Liver (tissue), 9 donors: ENCODE data around the gene FRMD6. TPM values are rescaled to one million over a fixed set of nuclear protein-coding genes. Genes with fewer than 3 reads are reported as not detected.

Experiments
- DNase-seq: peaks from one replicate; pipeline ENCODE4 v3.0.0-alpha.2; 2017; ENCODE audit warnings: low spot score
- H3K27ac ChIP-seq, 2 donors: one replicate each; pipeline ENCODE4 v1.7.0; 2013; ENCODE audit warnings: inconsistent platforms in 2 of 2, low read length in 2 of 2, control low read depth in 1 of 2, low read depth in 1 of 2, mild to moderate bottlenecking in 1 of 2
- H3K27me3 ChIP-seq, 4 donors: one replicate each; pipeline versions ENCODE4 v1.6.1 to v1.7.0; 2013; ENCODE audit warnings: low read length in 3 of 4, inconsistent platforms in 1 of 4, mild to moderate bottlenecking in 1 of 4, moderate library complexity in 1 of 4; ENCODE audit not compliant: control insufficient read depth in 4 of 4, insufficient read depth in 4 of 4
- H3K36me3 ChIP-seq, 4 donors: one replicate each; pipeline versions ENCODE4 v1.6.1 to v1.7.0; 2013; ENCODE audit warnings: low read length in 3 of 4, mild to moderate bottlenecking in 3 of 4, low read depth in 1 of 4, moderate library complexity in 1 of 4; ENCODE audit not compliant: control insufficient read depth in 4 of 4, insufficient read depth in 3 of 4
- H3K4me1 ChIP-seq, 4 donors: one replicate each; pipeline versions ENCODE4 v1.6.1 to v1.7.0; 2013; ENCODE audit warnings: low read length in 3 of 4, mild to moderate bottlenecking in 3 of 4, moderate library complexity in 1 of 4; ENCODE audit not compliant: control insufficient read depth in 4 of 4, insufficient read depth in 4 of 4
- H3K4me3 ChIP-seq, 3 donors: one replicate each; pipeline versions ENCODE4 v1.6.1 to v1.7.0; 2013; ENCODE audit warnings: low read length in 3 of 3, control low read depth in 1 of 3, low read depth in 1 of 3, mild to moderate bottlenecking in 1 of 3
- H3K9ac ChIP-seq, 2 donors: one replicate each; pipeline ENCODE4 v1.7.0; 2013; ENCODE audit warnings: low read length in 2 of 2, mild to moderate bottlenecking in 2 of 2, moderate library complexity in 2 of 2, control low read depth in 1 of 2, low read depth in 1 of 2
- H3K9me3 ChIP-seq, 4 donors: one replicate each; pipeline versions ENCODE4 v1.6.1 to v1.7.0; 2013; ENCODE audit warnings: low read length in 3 of 4; ENCODE audit not compliant: control insufficient read depth in 4 of 4
- FOXA1 ChIP-seq: IDR thresholded peaks from 2 replicates; pipeline ENCODE4 v1.6.1; 2016; ENCODE audit warnings: antibody characterized with exemption
- FOXA2 ChIP-seq: IDR thresholded peaks from 2 replicates; pipeline ENCODE4 v1.6.1; 2016; ENCODE audit warnings: antibody characterized with exemption
- GABPA ChIP-seq, 2 donors: IDR thresholded peaks in 1 of 2; conservative IDR thresholded peaks in 1 of 2; 2 replicates each; pipeline ENCODE4 v1.6.1; 2016; ENCODE audit warnings: antibody characterized with exemption in 2 of 2, mild to moderate bottlenecking in 1 of 2, moderate library complexity in 1 of 2
- HNF4A ChIP-seq, 2 donors: conservative IDR thresholded peaks; 2 replicates each; pipeline ENCODE4 v1.6.1; 2016; ENCODE audit warnings: antibody characterized with exemption in 2 of 2, mild to moderate bottlenecking in 2 of 2
- HNF4G ChIP-seq: IDR thresholded peaks from 2 replicates; pipeline ENCODE4 v1.6.1; 2016; ENCODE audit warnings: antibody characterized with exemption
- NR2F2 ChIP-seq: IDR thresholded peaks from 2 replicates; pipeline ENCODE4 v1.6.1; 2016; ENCODE audit warnings: antibody characterized with exemption
- RXRA ChIP-seq, 2 donors: IDR thresholded peaks; 2 replicates each; pipeline ENCODE4 v1.6.1; 2017 to 2018; ENCODE audit warnings: antibody characterized with exemption in 2 of 2, mild to moderate bottlenecking in 1 of 2
- SP1 ChIP-seq: IDR thresholded peaks from 2 replicates; pipeline ENCODE4 v1.6.1; 2018; ENCODE audit warnings: antibody characterized with exemption, mild to moderate bottlenecking
- TAF1 ChIP-seq: conservative IDR thresholded peaks from 2 replicates; pipeline ENCODE4 v1.6.1; 2016; ENCODE audit warnings: antibody characterized with exemption, mild to moderate bottlenecking
- WGBS: extraction: QIAGEN DNeasy Blood & Tissue Kit; methylation state at CpG from one replicate; pipeline ENCODE4 v1.1.7; 2013; 5-methylcytosine and 5-hydroxymethylcytosine counted together
- polyA plus RNA-seq, 2 donors: library from polyadenylated mRNA; stranded (reverse) in 1 of 2; unstranded in 1 of 2; fragments of 200-250 nt in 1 of 2; fragments of >200 nt in 1 of 2; fragmentation: Nextera tagmentation in 1 of 2; extraction: Ambion mirVana in 1 of 2; gene quantifications; one replicate each; pipeline versions ENCODE4 v1.2.1 to v1.2.3, GENCODE V29; 2013 to 2015
- total RNA-seq, 2 donors: library from RNA; depleted of rRNA; stranded (reverse); fragments of >200 nt; gene quantifications; one replicate each; pipeline ENCODE4 v1.2.3, GENCODE V29; 2014
- TF ChIP-seq, protein P1 (sequence below): IDR thresholded peaks from 2 replicates; pipeline ENCODE4 v1.6.1; 2016; ENCODE audit warnings: antibody characterized with exemption, mild to moderate bottlenecking
- TF ChIP-seq, protein P2 (sequence below): IDR thresholded peaks from 2 replicates; pipeline ENCODE4 v1.6.1; 2016; ENCODE audit warnings: antibody characterized with exemption
- TF ChIP-seq, protein P3 (sequence below): IDR thresholded peaks from 2 replicates; pipeline ENCODE4 v1.6.1; 2016; ENCODE audit warnings: antibody characterized with exemption
- TF ChIP-seq, protein P4 (sequence below): IDR thresholded peaks from 2 replicates; pipeline ENCODE4 v1.6.1; 2016; ENCODE audit warnings: antibody characterized with exemption
- TF ChIP-seq, protein P5 (sequence below): fragments of 150-350 bp; IDR thresholded peaks from 2 replicates; pipeline ENCODE4 v1.5.1; 2017; ENCODE audit warnings: improper control_type of control experiment, low read depth, low read length; ENCODE audit not compliant: missing input control
- donor health status: healthy.
- donor health status: healthy.
- donor health status: healthy.
- donor health status: healthy.
- donor health status: healthy.

Gene FRMD6
- total and polyA plus RNA-seq, 4 donors = 2.4 to 10.0 (median 3.4) TPM

DNA sequence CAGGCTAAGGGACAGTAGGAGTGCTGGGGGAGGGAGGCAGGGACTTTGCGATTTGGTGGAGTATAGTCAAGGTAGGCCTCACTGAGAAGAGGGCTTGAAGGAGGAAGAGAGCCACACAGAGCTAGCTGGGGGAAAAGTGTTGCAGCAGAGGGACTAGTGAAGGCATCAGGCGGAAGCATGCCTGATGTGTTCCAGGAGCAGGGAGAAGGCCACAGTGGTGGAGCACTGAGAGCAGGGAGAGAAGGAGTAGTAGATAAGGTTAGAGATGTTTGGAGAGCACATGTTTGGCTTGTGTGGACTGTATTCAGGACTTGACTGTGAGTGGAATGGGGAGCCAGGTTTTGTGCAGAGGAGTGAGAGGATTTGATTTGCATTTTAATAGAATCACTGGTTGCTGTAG lies 9.0 kb downstream of the FRMD6 start:
- H3K4me3 ChIP-seq = no peak overlapping the region
- 97% methylated on average over 2 of the region's 2 CpGs for WGBS

DNA sequence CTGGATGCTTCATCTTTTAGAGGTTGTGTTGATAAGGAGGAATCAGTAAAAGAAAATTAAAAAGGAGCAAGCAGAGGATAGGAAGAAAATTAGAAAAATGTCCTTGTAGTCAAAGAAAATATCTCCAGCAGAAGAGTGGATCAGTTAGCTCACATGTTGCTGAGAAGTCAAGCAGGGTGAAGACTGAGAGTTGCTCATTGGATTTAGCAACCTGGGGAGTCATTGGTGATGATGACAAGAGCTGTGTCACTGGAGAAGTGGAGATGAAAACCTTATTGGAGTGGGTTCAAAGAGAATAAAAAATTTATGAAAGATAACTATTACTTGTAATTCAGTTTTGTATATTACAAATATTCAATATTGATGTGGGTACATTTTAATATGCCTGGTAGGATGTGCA lies 9.8 kb downstream of the FRMD6 start:
- no peak overlapping the region for H3K9ac ChIP-seq
- no peaks in the 10 kb centered on the region for H3K4me1 ChIP-seq
- no peaks in the 10 kb centered on the region for H3K27me3 ChIP-seq
- no peaks in the 10 kb centered on the region for H3K9me3 ChIP-seq
- no peak overlapping the region for H3K27ac ChIP-seq
- peaks cover 0 to 1% (median 0%) of the 10 kb centered on the region in 4 donors for H3K36me3 ChIP-seq
- no peak overlapping the region for H3K4me3 ChIP-seq
- DNase-seq = no peak
- TF ChIP-seq, protein P1, sequence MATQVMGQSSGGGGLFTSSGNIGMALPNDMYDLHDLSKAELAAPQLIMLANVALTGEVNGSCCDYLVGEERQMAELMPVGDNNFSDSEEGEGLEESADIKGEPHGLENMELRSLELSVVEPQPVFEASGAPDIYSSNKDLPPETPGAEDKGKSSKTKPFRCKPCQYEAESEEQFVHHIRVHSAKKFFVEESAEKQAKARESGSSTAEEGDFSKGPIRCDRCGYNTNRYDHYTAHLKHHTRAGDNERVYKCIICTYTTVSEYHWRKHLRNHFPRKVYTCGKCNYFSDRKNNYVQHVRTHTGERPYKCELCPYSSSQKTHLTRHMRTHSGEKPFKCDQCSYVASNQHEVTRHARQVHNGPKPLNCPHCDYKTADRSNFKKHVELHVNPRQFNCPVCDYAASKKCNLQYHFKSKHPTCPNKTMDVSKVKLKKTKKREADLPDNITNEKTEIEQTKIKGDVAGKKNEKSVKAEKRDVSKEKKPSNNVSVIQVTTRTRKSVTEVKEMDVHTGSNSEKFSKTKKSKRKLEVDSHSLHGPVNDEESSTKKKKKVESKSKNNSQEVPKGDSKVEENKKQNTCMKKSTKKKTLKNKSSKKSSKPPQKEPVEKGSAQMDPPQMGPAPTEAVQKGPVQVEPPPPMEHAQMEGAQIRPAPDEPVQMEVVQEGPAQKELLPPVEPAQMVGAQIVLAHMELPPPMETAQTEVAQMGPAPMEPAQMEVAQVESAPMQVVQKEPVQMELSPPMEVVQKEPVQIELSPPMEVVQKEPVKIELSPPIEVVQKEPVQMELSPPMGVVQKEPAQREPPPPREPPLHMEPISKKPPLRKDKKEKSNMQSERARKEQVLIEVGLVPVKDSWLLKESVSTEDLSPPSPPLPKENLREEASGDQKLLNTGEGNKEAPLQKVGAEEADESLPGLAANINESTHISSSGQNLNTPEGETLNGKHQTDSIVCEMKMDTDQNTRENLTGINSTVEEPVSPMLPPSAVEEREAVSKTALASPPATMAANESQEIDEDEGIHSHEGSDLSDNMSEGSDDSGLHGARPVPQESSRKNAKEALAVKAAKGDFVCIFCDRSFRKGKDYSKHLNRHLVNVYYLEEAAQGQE = no peak
- TF ChIP-seq SP1 = no peak
- no peak for TF ChIP-seq TAF1
- TF ChIP-seq FOXA1 = no peak
- TF ChIP-seq, protein P2, sequence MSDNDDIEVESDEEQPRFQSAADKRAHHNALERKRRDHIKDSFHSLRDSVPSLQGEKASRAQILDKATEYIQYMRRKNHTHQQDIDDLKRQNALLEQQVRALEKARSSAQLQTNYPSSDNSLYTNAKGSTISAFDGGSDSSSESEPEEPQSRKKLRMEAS = no peak
- TF ChIP-seq HNF4A (conservative IDR thresholded peaks at IDR 0.05) = no peak
- TF ChIP-seq RXRA (IDR thresholded peaks at IDR 0.05) = no peak
- TF ChIP-seq, protein P3, sequence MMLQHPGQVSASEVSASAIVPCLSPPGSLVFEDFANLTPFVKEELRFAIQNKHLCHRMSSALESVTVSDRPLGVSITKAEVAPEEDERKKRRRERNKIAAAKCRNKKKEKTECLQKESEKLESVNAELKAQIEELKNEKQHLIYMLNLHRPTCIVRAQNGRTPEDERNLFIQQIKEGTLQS = no peak
- no peak for TF ChIP-seq HNF4G
- TF ChIP-seq, protein P4, sequence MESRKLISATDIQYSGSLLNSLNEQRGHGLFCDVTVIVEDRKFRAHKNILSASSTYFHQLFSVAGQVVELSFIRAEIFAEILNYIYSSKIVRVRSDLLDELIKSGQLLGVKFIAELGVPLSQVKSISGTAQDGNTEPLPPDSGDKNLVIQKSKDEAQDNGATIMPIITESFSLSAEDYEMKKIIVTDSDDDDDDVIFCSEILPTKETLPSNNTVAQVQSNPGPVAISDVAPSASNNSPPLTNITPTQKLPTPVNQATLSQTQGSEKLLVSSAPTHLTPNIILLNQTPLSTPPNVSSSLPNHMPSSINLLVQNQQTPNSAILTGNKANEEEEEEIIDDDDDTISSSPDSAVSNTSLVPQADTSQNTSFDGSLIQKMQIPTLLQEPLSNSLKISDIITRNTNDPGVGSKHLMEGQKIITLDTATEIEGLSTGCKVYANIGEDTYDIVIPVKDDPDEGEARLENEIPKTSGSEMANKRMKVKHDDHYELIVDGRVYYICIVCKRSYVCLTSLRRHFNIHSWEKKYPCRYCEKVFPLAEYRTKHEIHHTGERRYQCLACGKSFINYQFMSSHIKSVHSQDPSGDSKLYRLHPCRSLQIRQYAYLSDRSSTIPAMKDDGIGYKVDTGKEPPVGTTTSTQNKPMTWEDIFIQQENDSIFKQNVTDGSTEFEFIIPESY = no peak
- TF ChIP-seq NR2F2 = no peak

More for the DNA sequence above, 9.0 kb downstream of the FRMD6 start:
- H3K36me3 ChIP-seq = peaks cover 0 to 1% (median 0%) of the 10 kb centered on the region in 4 donors
- TF ChIP-seq SP1 = no peak
- TF ChIP-seq, protein P3 = no peak
- TF ChIP-seq, protein P1 = no peak
- no peak for TF ChIP-seq HNF4A (conservative IDR thresholded peaks at IDR 0.05)
- TF ChIP-seq, protein P5, sequence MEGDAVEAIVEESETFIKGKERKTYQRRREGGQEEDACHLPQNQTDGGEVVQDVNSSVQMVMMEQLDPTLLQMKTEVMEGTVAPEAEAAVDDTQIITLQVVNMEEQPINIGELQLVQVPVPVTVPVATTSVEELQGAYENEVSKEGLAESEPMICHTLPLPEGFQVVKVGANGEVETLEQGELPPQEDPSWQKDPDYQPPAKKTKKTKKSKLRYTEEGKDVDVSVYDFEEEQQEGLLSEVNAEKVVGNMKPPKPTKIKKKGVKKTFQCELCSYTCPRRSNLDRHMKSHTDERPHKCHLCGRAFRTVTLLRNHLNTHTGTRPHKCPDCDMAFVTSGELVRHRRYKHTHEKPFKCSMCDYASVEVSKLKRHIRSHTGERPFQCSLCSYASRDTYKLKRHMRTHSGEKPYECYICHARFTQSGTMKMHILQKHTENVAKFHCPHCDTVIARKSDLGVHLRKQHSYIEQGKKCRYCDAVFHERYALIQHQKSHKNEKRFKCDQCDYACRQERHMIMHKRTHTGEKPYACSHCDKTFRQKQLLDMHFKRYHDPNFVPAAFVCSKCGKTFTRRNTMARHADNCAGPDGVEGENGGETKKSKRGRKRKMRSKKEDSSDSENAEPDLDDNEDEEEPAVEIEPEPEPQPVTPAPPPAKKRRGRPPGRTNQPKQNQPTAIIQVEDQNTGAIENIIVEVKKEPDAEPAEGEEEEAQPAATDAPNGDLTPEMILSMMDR = no peak
- no peak for TF ChIP-seq FOXA1
- no peak for TF ChIP-seq GABPA (IDR thresholded peaks at IDR 0.05 in 1 of 2, conservative IDR thresholded peaks at IDR 0.05 in 1 of 2)
- TF ChIP-seq FOXA2 = no peak
- TF ChIP-seq HNF4G = no peak
- TF ChIP-seq TAF1 = no peak
- no peaks in the 10 kb centered on the region for H3K27me3 ChIP-seq
- no peak overlapping the region for H3K27ac ChIP-seq
- no peak overlapping the region for H3K9ac ChIP-seq
- H3K9me3 ChIP-seq = no peaks in the 10 kb centered on the region
- no peak for DNase-seq
- no peaks in the 10 kb centered on the region for H3K4me1 ChIP-seq
